HG03432 (cell line): ENCODE measurements around the gene PRSS53.
"Not testable (repeated sequence)": the region's sequence is repeated elsewhere in the genome, so short reads cannot be mapped to it uniquely, and the experiment has no call there.

Experiments
- ATAC-seq: cut with Tn5 transposase; IDR thresholded peaks from one replicate; pipeline ENCODE4 v1.9.1; 2021; ENCODE audit warnings: mild to moderate bottlenecking, moderate library complexity; ENCODE audit not compliant: unreplicated experiment

The PRSS53 gene

DNA sequence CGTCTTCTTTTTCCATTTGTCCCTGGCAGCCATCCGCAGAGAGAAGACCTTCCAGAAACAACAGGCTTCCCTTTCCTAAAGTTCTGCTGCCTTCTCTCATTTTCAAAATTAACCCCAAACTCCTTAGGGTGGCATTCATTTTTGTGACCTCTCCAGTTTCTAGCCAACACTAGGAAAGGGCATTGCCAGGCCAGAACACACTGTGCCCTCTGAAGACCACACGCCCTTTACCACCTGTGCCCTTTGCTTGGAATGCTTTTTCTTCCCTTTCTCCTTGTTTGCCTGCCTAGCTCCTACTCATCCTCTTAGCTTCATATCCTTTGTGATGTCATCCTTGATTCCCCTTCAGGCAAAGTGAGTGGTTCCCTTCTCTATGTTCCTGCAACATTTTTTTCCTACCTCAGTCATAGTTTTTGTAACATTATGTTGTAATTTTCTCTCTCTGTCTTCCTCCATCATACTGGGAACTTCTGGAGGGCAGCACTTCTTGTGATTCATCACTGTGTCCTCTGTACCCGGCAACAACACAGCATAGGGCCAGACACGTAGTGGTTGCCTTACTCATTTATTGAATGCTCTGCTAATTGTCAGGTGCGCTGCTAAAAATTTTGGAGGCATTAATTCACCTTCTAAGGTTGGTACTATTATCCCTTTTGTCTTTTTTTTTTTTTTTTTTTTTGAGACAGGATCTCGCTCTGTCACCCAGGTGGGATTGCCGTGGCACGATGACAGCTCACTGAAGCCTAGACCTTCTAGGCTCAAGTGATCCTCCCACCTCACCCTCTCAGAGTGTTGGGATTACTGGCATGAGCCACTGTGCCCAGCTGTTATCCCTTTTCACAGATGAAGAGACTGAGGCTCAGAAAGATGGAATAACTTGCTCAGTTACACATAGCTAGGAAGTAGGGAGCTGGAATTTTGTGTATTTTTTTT lies 29.7 kb upstream of the PRSS53 start:
- no peak for ATAC-seq

DNA sequence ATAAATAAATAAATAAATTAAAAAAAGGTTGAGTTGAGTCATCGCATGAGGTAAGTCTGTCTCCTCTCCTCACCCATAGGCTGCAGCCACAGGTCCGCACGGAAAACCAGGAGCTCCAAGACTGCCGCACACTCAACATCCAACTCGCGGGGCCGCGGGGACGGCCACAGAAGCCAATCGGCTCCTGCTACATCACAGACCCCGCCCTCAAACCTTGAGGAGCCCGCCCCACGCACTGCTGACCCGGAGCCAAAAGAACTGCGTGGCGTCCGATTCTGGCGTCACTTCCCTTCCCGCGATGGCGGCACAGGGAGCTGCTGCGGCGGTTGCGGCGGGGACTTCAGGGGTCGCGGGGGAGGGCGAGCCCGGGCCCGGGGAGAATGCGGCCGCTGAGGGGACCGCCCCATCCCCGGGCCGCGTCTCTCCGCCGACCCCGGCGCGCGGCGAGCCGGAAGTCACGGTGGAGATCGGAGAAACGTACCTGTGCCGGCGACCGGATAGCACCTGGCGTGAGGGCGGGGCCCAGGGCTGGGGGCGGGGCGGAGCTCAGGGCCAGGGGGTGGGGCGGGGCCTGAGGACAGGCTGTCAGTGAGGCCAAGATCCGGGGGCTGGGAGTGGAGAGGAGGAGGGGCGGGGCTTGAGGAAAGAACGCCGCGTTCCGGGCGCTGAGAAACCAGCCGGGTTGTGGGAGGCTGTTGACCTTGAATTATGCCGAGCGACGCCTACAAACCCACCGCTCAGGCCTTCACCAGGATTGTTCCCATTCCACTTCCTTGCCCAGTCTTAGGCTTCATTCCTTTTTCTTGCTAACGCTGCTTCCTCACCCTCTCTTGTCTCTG lies 28.9 kb upstream of the PRSS53 start, which contains the start of gene KAT8:
TSS of gene KAT8 (plus strand) at position 281 of the 839 bp plus-strand sequence. CDS start at position 299, 18 bp downstream.
- peak; percentile 92 for ATAC-seq

DNA sequence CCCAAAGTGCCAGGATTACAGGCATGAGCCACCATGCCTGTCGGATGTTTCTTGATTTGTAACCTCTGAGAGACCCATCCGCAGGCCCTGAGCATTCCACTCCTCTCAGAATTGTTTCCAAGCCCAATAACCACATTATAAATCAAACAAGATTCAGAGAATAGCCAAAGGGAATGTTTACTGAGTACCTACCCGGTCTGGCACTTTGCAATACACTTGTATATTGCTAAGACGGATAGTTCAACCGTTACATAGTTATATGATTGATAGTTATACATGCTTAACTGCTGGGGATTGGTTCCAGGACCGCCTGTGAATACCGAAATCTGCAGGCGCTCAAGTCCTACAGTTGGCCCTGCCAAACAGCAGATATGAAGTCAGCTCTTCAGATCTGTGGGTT lies 25.7 kb upstream of the PRSS53 start:
- no peak for ATAC-seq

- no peak for ATAC-seq
Observed at GRCh38 chr16:31113121-31114120, 24.7 kb upstream of the PRSS53 start.

- no peak for ATAC-seq
Observed at GRCh38 chr16:31112711-31113110, 24.0 kb upstream of the PRSS53 start.

DNA sequence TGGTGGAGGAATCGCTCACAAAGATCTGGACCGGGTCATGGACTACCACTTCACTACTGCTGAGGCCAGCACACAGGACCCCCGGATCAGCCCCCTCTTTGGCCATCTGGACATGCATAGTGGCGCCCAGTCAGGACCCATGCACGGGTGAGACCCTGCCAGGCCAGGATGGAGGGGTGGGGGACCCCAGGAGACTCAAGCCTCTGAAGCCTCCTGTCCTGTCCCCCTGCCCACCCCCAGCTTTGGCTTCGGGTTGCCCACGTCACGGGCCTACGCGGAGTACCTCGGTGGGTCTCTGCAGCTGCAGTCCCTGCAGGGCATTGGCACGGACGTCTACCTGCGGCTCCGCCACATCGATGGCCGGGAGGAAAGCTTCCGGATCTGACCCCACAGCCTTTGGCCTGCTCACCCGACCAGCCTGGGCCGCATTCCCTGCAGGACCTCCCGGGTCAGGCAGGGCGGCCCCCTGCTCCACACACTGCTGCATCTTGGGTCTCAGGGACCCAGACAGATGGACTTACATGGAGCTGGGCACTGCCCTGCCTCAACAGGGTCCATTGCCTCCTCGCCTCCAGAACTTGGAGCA lies 23.2 kb upstream of the PRSS53 start:
- ATAC-seq, result no peak

GRCh38 chr16:31110106-31111034 lies 21.6 kb upstream of the PRSS53 start:
- ATAC-seq, result no peak

GRCh38 chr16:31109622-31110021 lies 20.9 kb upstream of the PRSS53 start:
- ATAC-seq, result no peak

- no peak for ATAC-seq
Observed at GRCh38 chr16:31108794-31109558, 20.2 kb upstream of the PRSS53 start.

DNA sequence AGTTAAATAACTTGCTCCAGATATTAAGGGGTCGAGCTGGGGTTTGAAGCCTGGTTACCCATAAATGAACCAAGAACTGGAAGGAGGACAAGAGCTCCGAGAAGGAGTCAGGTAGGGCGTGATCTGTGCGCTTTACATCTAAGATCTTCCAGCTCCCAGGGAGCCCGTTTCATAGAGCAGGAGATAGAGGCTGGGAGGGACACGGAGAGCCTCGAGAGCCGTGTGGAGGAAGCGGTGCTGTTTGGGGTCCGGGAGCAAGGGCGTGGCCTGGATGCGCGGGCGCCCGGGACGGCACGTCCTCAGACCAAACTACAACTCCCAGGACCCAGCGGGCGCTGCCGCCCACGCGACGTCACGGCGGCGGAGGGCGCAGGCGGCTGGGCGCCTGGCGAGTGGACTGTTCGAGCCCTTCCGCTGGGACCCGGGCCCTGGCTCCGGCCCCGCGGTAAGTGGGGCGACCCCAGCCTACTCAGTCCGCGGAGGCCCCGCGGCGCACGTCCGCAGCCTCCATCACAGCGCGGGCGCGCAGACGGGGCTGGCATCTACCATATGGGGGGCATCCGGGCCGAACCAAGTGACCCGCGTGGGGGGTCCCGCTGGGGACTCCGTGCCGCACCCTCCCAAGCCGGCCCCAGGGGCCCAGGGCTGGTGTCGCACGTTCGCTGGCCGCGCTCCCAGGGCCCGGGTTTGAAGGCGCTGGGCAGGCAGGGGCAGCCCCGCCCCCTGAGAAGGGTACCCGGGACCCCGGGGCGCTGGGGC lies 19.5 kb upstream of the PRSS53 start, which contains the start of gene BCKDK:
TSS of gene BCKDK (plus strand) at position 352 of the 759 bp plus-strand sequence. CDS start 838 bp downstream, outside the sequence.
- peak; percentile 89 for ATAC-seq

- ATAC-seq, result peak; percentile 62
Observed at GRCh38 chr16:31107465-31107867, 18.7 kb upstream of the PRSS53 start.

DNA sequence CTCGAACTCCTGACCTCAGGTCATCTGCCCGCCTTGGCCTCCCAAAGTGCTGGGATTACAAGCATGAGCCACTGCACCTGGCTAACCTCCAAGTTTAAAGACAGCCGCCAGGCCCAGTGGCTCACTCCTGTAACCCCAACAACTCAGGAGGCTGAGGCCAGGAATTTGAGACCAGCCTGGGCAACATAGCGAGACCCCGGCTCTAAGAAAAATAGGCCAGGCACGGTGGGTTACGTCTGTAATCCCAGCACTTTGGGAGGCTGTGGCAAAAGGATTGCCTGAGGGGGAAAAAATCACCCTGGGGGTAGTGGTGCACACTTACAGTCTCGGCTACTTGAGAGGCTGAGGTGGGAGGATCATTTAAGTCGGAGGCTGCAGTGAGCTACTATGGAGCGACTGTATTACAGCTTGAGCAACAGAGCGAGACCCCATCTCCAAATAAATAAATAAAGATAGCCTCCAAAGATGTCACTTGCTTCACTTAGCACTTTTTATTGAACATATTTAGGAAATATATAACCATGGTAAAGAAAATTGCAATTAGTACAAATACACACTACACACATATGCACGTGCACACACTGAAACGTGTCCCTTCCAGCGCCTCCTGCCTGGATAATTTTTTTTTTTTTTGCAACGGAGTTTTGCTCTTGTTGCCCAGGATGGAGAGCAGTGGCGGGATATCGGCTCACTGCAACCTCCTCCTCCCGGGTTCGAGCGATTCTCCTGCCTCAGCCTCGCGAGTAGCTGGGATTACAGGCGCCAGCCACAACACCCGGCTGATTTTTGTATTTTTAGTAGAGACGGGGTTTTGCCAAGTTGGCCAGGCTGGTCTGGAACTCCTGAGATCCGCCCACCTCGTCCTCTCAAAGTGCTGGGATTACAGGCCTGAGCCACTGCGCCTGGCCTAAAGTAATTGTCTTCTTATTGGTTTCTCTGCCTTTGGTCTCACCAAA lies 18.0 kb upstream of the PRSS53 start:
- ATAC-seq, result no peak

GRCh38 chr16:31105677-31106213 lies 17.0 kb upstream of the PRSS53 start:
- no peak for ATAC-seq

- not testable (repeated sequence) for ATAC-seq
Observed at GRCh38 chr16:31100876-31101641, 12.3 kb upstream of the PRSS53 start.
